ENCODE data around the gene CNEP1R1. TPM values are rescaled to one million over a fixed set of nuclear protein-coding genes. Genes with fewer than 3 reads are reported as not detected.

Gene CNEP1R1
- total RNA-seq (10 to 100 TPM; 14.1 to 20.6 (median 19.1) TPM), polyA plus RNA-seq (14.9 TPM)
- long read RNA-seq, donor 1, transcript CNEP1R1-210 (5 exons, 1,992 nt) = minor isoform, 9 of 63 reads
- long read RNA-seq, donor 1, transcript CNEP1R1-202 (6 exons, 2,117 nt) = major isoform, 32 of 63 reads
- long read RNA-seq, donor 1, transcript CNEP1R1-203 (7 exons, 2,965 nt) = minor isoform, 9 of 63 reads
- long read RNA-seq, donor 1, partial matches to known transcripts = 2 of 63 reads
- long read RNA-seq, donor 1, other reads (novel, unspliced or antisense) = 9 of 63 reads
- long read RNA-seq, donor 2, transcript CNEP1R1-202 (6 exons, 2,117 nt) = major isoform, 6 of 14 reads
- long read RNA-seq, donor 2, partial matches to known transcripts = 2 of 14 reads
- long read RNA-seq, donor 2, other reads (novel, unspliced or antisense) = 0 of 14 reads
- long read RNA-seq, donor 3, transcript CNEP1R1-201 (6 exons, 579 nt) = minor isoform, 6 of 135 reads
- long read RNA-seq, donor 3, transcript CNEP1R1-202 (6 exons, 2,117 nt) = major isoform, 75 of 135 reads
- long read RNA-seq, donor 3, transcript CNEP1R1-203 (7 exons, 2,965 nt) = minor isoform, 18 of 135 reads
- long read RNA-seq, donor 3, transcript CNEP1R1-210 (5 exons, 1,992 nt) = minor isoform, 25 of 135 reads
- long read RNA-seq, donor 3, partial matches to known transcripts = 0 of 135 reads
- long read RNA-seq, donor 3, other reads (novel, unspliced or antisense) = 10 of 135 reads
- long read RNA-seq, donor 4, transcript CNEP1R1-202 (6 exons, 2,117 nt) = major isoform, 7 of 12 reads
- long read RNA-seq, donor 4, partial matches to known transcripts = 0 of 12 reads
- long read RNA-seq, donor 4, other reads (novel, unspliced or antisense) = 1 of 12 reads

- peak within 1 kb of the TSS; percentile 99 for H3K4me3 ChIP-seq (ENCODE audit: low read length)
- peak; percentile 100 for ATAC-seq
- H3K4me1 ChIP-seq (ENCODE audit: control insufficient read depth, insufficient read depth, low read length) = no peaks in the 10 kb centered on the region
- H3K27ac ChIP-seq (ENCODE audit: low read length) = peak within 1 kb of the TSS; percentile 73
- peak; percentile 94 to 97 (median 97) for DNase-seq
- under 1% methylated on average over 65 of the region's 65 CpGs for WGBS
- no peaks in the 10 kb centered on the region for H3K27me3 ChIP-seq (ENCODE audit: control insufficient read depth, insufficient read depth)
- H3K9me3 ChIP-seq (ENCODE audit: control insufficient read depth, low read length) = no peaks in the 10 kb centered on the region
- intact Hi-C loops (cut with DNase I) = loop anchor here in 3 of 4 donors (10.0 kb wide), 3 partner anchors 180 to 640 kb away; no protein-coding TSS in a partner anchor
Measured at GRCh38 chr16:50024684-50025536, at the start of gene CNEP1R1. Gene CNEP1R1 (plus strand): TSS chr16:50025225. CDS start chr16:50025316, 91 bp downstream.

GRCh38 chr16:49977427-49977826, 47.6 kb upstream of the CNEP1R1 start:
- ATAC-seq = no peak
- DNase-seq = no peak
- intact Hi-C loops (cut with DNase I) = no loop called here
- no peak overlapping the region for H3K27ac ChIP-seq (ENCODE audit: low read length)
- no peaks in the 10 kb centered on the region for H3K27me3 ChIP-seq (ENCODE audit: control insufficient read depth, insufficient read depth)
- no peaks in the 10 kb centered on the region for H3K9me3 ChIP-seq (ENCODE audit: control insufficient read depth, low read length)
- no peaks in the 10 kb centered on the region for H3K4me1 ChIP-seq (ENCODE audit: control insufficient read depth, insufficient read depth, low read length)
- H3K4me3 ChIP-seq (ENCODE audit: low read length) = no peak overlapping the region

- ATAC-seq (no peak), DNase-seq (no peak)
- H3K4me3 ChIP-seq (ENCODE audit: low read length) = no peak overlapping the region
- H3K27ac ChIP-seq (ENCODE audit: low read length) = no peak overlapping the region
- no peaks in the 10 kb centered on the region for H3K4me1 ChIP-seq (ENCODE audit: control insufficient read depth, insufficient read depth, low read length)
- no peaks in the 10 kb centered on the region for H3K9me3 ChIP-seq (ENCODE audit: control insufficient read depth, low read length)
- no peaks in the 10 kb centered on the region for H3K27me3 ChIP-seq (ENCODE audit: control insufficient read depth, insufficient read depth)
- 74% methylated on average over 6 of the region's 6 CpGs for WGBS
- intact Hi-C loops (cut with DNase I) = no loop called here
Measured at GRCh38 chr16:49978569-49979326, 46.3 kb upstream of the CNEP1R1 start.

- DNase-seq (no peak), ATAC-seq (no peak)
- H3K4me3 ChIP-seq (ENCODE audit: low read length) = no peak overlapping the region
- no peak overlapping the region for H3K27ac ChIP-seq (ENCODE audit: low read length)
- no peaks in the 10 kb centered on the region for H3K4me1 ChIP-seq (ENCODE audit: control insufficient read depth, insufficient read depth, low read length)
- H3K27me3 ChIP-seq (ENCODE audit: control insufficient read depth, insufficient read depth) = no peaks in the 10 kb centered on the region
- 41% methylated on average over 3 of the region's 3 CpGs for WGBS
- H3K9me3 ChIP-seq (ENCODE audit: control insufficient read depth, low read length) = no peaks in the 10 kb centered on the region
- intact Hi-C loops (cut with DNase I) = no loop called here
Measured at GRCh38 chr16:49980166-49980565, 44.9 kb upstream of the CNEP1R1 start.

- no peak overlapping the region for H3K27ac ChIP-seq (ENCODE audit: low read length)
- DNase-seq = peak in 2 of 3 donors; percentile 17 to 55
- intact Hi-C loops (cut with DNase I) = no loop called here
- H3K4me1 ChIP-seq (ENCODE audit: control insufficient read depth, insufficient read depth, low read length) = no peaks in the 10 kb centered on the region
- no peaks in the 10 kb centered on the region for H3K9me3 ChIP-seq (ENCODE audit: control insufficient read depth, low read length)
- peak; percentile 45 to 82 for ATAC-seq
- H3K27me3 ChIP-seq (ENCODE audit: control insufficient read depth, insufficient read depth) = no peaks in the 10 kb centered on the region
- H3K4me3 ChIP-seq (ENCODE audit: low read length) = no peak overlapping the region
- WGBS = 68% methylated on average over 17 of the region's 17 CpGs
Measured at GRCh38 chr16:49986351-49987124, 38.5 kb upstream of the CNEP1R1 start.

- ATAC-seq = no peak
- intact Hi-C loops (cut with DNase I) = no loop called here
- 94% methylated on average over 5 of the region's 5 CpGs for WGBS
Measured at GRCh38 chr16:49987381-49987780, 37.6 kb upstream of the CNEP1R1 start.

GRCh38 chr16:49992825-49993224, 32.2 kb upstream of the CNEP1R1 start:
- Histone ChIP-seq H3K27ac (ENCODE audit: low read length) (no peak overlapping the region), H3K9me3 (ENCODE audit: control insufficient read depth, low read length) (no peaks in the 10 kb centered on the region), H3K27me3 (ENCODE audit: control insufficient read depth, insufficient read depth) (no peaks in the 10 kb centered on the region), H3K4me1 (ENCODE audit: control insufficient read depth, insufficient read depth, low read length) (no peaks in the 10 kb centered on the region), H3K4me3 (ENCODE audit: low read length) (no peak overlapping the region)
- 92% methylated on average over 8 of the region's 8 CpGs for WGBS
- ATAC-seq (no peak), DNase-seq (no peak)
- intact Hi-C loops (cut with DNase I) = no loop called here

More at GRCh38 chr16:49987381-49987780, 37.6 kb upstream of the CNEP1R1 start:
- DNase-seq = no peak
- H3K27me3 ChIP-seq (ENCODE audit: control insufficient read depth, insufficient read depth) = no peaks in the 10 kb centered on the region
- no peaks in the 10 kb centered on the region for H3K9me3 ChIP-seq (ENCODE audit: control insufficient read depth, low read length)
- H3K4me3 ChIP-seq (ENCODE audit: low read length) = no peak overlapping the region
- no peak overlapping the region for H3K27ac ChIP-seq (ENCODE audit: low read length)
- no peaks in the 10 kb centered on the region for H3K4me1 ChIP-seq (ENCODE audit: control insufficient read depth, insufficient read depth, low read length)

- Histone ChIP-seq H3K4me3 (ENCODE audit: low read length) (no peak overlapping the region), H3K9me3 (ENCODE audit: control insufficient read depth, low read length) (no peaks in the 10 kb centered on the region), H3K4me1 (ENCODE audit: control insufficient read depth, insufficient read depth, low read length) (no peaks in the 10 kb centered on the region), H3K27ac (ENCODE audit: low read length) (no peak overlapping the region), H3K27me3 (ENCODE audit: control insufficient read depth, insufficient read depth) (no peaks in the 10 kb centered on the region)
- DNase-seq = no peak
- 62% methylated on average over 1 of the region's 1 CpG for WGBS
- no peak for ATAC-seq
- intact Hi-C loops (cut with DNase I) = no loop called here
Measured at GRCh38 chr16:49993579-49993978, 31.4 kb upstream of the CNEP1R1 start.

GRCh38 chr16:49994006-49994405, 31.0 kb upstream of the CNEP1R1 start:
- H3K9me3 ChIP-seq (ENCODE audit: control insufficient read depth, low read length) = no peaks in the 10 kb centered on the region
- H3K4me3 ChIP-seq (ENCODE audit: low read length) = no peak overlapping the region
- no peaks in the 10 kb centered on the region for H3K4me1 ChIP-seq (ENCODE audit: control insufficient read depth, insufficient read depth, low read length)
- H3K27ac ChIP-seq (ENCODE audit: low read length) = no peak overlapping the region
- intact Hi-C loops (cut with DNase I) = no loop called here
- ATAC-seq (no peak), DNase-seq (no peak)
- 29% methylated on average over 1 of the region's 1 CpG for WGBS
- no peaks in the 10 kb centered on the region for H3K27me3 ChIP-seq (ENCODE audit: control insufficient read depth, insufficient read depth)
